ENCODE results near the gene MGP.

- no peak for TF ChIP-seq CTCF (IDR thresholded peaks at IDR 0.05)
- TF ChIP-seq EP300 (IDR thresholded peaks at IDR 0.05): no peak
- TF ChIP-seq POLR2A (IDR thresholded peaks at IDR 0.05): no peak
Measured at GRCh38 chr12:14883686-14884085, 2.0 kb downstream of the MGP start.
